ENCODE data around the gene SUGT1.
"Not testable (repeated sequence)": the region's sequence is repeated elsewhere in the genome, so short reads cannot be mapped to it uniquely, and the experiment has no call there.

The SUGT1 gene

GRCh38 chr13:52664272-52664671, 11.6 kb downstream of the SUGT1 start:
- DNase-seq (ENCODE audit: insufficient read length, low spot score) (no peak), FAIRE-seq (no peak)

DNA sequence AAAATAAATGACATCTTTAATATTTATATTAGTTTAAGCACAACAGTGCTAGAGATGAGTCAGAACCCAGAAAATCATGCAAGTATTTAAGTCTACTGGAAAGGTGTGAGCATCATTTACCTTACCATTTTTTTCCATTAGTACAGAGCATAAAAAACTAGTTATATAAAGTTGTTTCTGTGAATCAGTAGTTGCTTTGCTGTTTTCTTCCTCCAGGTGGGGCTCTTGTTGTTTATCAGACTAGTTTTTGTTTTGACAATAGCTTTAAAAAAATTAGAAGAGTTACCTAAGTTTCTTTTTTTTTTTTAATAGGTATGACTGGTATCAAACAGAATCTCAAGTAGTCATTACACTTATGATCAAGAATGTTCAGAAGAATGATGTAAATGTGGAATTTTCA, 12.7 kb downstream of the SUGT1 start:
- no peak for DNase-seq (ENCODE audit: insufficient read length, low spot score)
- FAIRE-seq: no peak

DNA sequence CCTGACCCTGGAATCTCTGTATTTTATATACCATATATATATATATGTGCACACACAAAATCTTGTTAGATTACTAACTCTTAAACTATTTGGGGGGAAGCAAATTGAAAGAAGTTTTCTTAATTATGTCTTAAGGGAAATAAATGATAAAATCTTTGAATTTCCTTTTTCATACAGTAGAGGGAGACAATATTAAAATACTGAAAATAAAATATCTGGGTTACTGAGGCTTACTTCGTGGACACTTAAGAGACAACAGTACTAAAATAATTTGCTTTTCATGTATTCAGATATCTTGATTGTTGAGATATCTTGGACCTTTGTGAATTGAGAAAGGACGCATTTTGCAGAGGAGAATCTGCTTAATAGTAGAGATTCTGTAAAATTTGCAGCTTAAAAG, 17.0 kb downstream of the SUGT1 start:
- no peak for FAIRE-seq

GRCh38 chr13:52670726-52671125, 18.1 kb downstream of the SUGT1 start:
- no peak for FAIRE-seq
- DNase-seq (ENCODE audit: insufficient read length, low spot score): no peak

More for the DNA sequence above, 17.0 kb downstream of the SUGT1 start:
- no peak for DNase-seq (ENCODE audit: insufficient read length, low spot score)

DNA sequence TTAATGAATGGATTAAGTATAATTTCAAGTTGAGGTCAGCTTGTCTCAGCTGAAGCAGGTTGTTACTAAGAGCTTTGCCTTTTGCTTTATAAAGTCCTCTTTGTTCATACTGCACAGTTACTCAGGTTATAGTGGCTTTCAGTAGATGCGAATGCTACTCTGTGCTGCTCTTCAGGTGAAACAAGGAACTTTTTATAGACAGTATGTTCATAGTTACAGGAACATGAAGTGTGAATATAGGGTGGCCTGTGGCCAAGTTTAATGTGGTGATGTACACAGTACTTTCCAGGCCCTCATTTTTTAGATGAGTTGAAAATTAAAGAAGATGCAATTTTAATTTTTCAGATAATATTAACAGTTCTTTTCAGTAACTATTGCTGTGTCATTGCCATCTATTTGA, 20.8 kb downstream of the SUGT1 start:
- DNase-seq (ENCODE audit: insufficient read length, low spot score) (no peak), FAIRE-seq (no peak)

GRCh38 chr13:52677823-52678222, 25.2 kb downstream of the SUGT1 start:
- DNase-seq (ENCODE audit: insufficient read length, low spot score) (no peak), FAIRE-seq (no peak)

- not testable (repeated sequence) for DNase-seq (ENCODE audit: insufficient read length, low spot score); FAIRE-seq
These were observed 33.2 kb downstream of the SUGT1 start for GRCh38 chr13:52685806-52686205.

DNA sequence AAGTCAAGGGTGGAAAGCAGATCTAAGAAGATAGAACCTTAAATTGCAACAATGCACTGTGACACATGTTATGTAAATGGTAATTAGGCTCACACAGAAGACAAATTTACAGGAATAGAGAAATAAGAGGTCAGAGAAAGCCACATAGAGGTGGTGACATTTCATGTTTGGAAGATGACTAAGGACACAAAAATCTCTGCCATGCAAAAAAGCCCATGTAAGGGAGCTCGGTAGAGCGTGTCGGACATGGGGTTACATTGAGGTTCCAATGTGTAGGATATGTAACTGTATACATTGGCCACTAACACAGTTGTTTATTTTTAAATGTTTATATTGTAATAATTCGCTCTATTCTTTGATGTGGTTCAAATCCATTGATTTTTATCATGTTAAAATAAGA, 33.7 kb downstream of the SUGT1 start:
- DNase-seq (ENCODE audit: insufficient read length, low spot score) (no peak), FAIRE-seq (no peak)

DNA sequence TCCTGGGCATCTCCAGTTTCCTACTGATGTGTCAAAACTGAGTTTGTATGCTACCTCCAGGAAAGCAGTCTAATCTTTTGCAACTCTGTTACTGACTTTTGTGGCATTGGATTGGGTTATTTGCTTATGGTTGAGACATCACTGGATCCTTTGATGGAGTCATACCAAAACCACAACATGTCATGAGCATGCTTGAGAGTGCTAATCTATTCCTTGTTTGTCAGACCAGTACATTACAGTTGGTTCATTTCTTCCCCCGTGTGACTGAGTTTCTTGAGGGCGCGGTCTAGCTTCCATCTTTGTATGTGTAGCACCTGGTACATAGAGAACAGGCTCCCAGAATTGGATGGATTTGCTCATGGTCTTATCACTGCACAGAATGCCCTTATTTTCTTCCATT, 43.2 kb downstream of the SUGT1 start:
- FAIRE-seq: no peak
- no peak for DNase-seq (ENCODE audit: insufficient read length, low spot score)

DNA sequence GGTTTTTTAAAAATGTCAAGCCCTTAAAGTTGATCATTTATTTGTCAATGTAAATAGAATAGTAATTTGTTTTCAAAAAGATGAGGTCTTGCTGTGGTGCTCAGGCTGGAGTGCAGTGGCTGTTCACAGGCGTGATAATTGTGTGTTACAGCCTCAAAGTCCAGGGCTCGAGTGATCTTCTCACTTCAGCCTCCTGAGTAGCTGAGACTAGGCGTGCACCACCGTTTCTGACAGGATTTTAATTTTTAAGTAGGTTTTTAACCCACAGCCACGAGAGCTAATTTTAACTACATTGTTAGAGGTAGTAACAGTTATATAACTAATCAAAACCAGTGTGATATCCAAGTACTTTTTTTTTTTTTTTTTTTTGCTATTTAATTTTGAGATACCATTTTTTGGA, 43.9 kb downstream of the SUGT1 start:
- no peak for FAIRE-seq
- no peak for DNase-seq (ENCODE audit: insufficient read length, low spot score)

DNA sequence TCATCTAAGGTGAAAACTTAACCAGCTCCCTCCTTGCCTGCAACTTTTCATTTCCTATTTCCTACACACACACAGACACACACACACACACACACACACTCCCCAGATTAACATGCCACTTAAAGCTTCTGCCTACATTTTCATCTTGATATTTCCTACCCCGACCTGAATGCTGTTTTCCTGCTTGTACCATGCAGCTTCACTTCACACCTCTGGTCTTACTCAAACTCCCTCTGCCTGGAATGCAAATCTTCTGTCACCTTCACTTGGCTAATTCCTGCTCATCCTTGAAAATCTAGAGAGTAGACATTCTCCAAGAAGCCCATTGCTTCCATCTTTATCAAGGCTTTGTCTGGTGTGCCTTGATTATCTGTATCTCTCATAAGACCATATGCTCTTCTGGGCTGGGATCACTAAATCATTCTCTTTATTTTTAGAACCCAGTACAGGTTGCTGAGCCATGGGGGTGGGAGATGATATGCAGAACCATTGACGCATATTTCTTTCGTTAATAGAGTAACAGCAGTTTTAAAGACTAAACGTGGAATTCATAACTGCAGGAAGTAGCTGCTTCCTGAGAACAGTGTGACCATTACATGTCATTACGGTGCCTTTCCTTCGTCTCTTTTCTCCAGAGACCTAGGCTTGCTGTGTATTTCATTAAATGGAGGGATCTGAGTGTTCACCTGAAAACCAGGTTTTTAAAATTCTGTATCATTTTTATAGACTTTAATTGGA, 49.3 kb downstream of the SUGT1 start:
- no peak for FAIRE-seq

DNA sequence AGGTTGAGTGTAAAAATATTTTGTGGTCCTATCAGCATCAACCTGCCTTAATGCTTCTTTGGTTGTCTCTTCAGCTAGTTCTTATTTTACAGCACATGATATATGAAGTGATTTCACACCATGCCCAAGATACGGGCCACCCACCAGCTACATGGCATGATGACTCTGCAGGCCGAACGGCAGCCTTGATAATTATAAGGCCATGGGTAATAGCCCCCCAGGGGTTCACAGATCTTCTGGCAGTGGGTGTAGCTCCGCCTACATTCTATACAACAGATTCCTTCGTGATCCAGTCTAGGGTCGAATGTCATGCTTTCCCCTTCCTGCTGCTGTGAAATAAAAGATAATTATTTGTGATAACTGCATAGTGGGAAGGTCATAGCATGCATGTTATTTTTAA, 50.8 kb downstream of the SUGT1 start:
- no peak for FAIRE-seq
- no peak for DNase-seq (ENCODE audit: insufficient read length, low spot score)

More for the DNA sequence above, 49.3 kb downstream of the SUGT1 start:
- no peak for DNase-seq (ENCODE audit: insufficient read length, low spot score)

DNA sequence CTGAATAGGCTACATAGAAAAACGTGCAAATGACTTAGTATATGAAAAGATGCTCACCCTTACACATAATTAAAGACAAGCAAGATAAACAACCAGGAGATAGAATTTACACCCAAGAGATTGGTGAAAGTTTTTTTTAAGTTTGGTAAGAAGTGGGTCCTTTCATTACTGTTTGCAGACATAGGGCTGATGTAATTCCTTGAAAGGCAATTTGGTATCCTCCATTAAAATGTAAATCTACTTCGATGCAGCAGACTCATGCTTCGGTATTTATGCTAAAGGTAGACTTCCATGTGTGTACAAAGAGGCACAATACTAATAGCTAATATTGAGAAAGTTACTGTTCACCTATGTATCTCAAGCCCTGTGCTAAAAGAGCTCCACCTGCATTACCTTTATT, 53.4 kb downstream of the SUGT1 start:
- DNase-seq (ENCODE audit: insufficient read length, low spot score) (no peak), FAIRE-seq (no peak)

GRCh38 chr13:52707375-52707774, 54.7 kb downstream of the SUGT1 start:
- DNase-seq (ENCODE audit: insufficient read length, low spot score): no peak
- FAIRE-seq: no peak

DNA sequence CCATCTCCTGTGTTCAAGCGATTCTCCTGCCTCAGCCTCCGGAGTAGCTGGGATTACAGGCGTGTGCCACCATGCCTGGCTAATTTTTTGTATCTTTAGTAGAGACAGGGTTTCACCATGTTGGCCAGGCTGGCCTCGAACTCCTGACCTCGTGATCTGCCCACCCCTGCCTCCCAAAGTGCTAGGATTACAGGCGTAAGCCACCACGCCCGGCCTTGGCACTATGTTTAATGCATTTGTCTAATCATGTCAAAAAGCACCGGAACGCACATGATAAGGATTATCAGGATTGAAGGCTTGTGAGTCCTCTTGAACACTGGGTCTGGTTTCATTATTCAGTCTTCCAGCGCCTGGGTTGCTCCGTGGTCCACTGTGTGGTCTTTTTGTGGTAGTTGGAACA, 55.6 kb downstream of the SUGT1 start:
- DNase-seq (ENCODE audit: insufficient read length, low spot score); FAIRE-seq: not testable (repeated sequence)

DNA sequence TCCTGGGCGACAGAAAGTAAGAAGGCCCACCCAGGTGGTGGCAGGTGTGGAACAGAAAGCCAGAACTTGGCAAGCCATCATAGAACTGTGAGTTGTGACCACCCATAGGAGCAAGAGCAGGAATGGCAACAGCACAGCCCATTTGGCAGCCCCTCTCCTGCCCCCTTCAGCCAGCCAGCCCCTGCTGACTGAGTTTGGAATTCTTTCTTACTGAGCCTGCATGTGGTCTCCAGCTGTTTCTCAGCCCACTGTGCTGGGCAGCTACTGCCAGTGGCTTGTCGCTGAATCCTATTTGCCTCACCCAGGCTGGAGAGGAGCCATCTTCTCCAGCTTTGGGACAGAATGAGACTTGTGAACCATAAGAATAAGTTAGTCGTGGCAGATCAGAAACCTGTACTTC, 58.6 kb downstream of the SUGT1 start:
- FAIRE-seq: no peak
- no peak for DNase-seq (ENCODE audit: insufficient read length, low spot score)

DNA sequence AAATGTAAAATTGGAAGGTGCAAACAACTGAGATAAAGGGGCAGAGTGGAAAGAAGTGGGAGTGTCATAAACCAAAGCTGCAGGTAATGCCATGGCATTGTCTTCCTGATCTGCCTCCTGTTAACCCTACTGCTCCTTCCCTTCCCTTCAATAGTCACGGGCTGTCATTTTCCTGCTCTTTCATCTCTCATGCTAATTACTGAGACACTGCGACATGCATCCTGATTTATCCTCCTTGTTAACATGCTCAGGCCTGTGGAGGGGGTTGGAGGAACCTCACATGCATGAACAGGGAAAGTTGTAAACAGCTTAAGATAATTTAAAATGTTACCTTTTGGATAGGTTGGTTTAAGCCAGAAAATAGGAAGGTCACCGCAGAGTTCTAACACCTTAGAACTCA, 59.7 kb downstream of the SUGT1 start:
- DNase-seq (ENCODE audit: insufficient read length, low spot score) (no peak), FAIRE-seq (no peak)

- DNase-seq (ENCODE audit: insufficient read length, low spot score): no peak
- no peak for FAIRE-seq
These were observed 61.3 kb downstream of the SUGT1 start for GRCh38 chr13:52713894-52714293.

- not testable (repeated sequence) for FAIRE-seq
These were observed 68.3 kb downstream of the SUGT1 start for GRCh38 chr13:52720904-52721303.

GRCh38 chr13:52721356-52721755, 68.7 kb downstream of the SUGT1 start:
- not testable (repeated sequence) for DNase-seq (ENCODE audit: insufficient read length, low spot score); FAIRE-seq

More at GRCh38 chr13:52720904-52721303, 68.3 kb downstream of the SUGT1 start:
- DNase-seq (ENCODE audit: insufficient read length, low spot score): not testable (repeated sequence)

GRCh38 chr13:52723181-52723580, 70.5 kb downstream of the SUGT1 start:
- no peak for FAIRE-seq
- DNase-seq (ENCODE audit: insufficient read length, low spot score): no peak

GRCh38 chr13:52725302-52725701, 72.7 kb downstream of the SUGT1 start:
- DNase-seq (ENCODE audit: insufficient read length, low spot score) (no peak), FAIRE-seq (no peak)

DNA sequence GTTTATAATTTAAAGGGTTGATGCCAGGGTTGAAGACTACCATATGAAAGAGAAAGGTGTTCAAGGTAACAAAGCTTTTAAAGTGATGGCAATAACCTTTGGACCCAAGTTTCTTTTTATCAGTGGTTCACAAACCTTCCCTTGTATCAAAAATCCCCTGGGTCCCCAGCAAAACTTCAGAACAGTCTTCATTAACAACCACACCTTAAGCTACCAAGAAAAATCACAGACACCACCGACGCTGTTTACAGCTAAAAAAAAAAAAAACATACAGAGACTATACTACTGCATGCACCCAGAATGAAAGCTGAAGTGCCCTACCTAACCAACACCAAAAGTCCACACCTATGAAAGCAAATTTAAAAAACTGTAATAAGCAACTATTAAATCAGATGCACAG, 73.6 kb downstream of the SUGT1 start:
- no peak for DNase-seq (ENCODE audit: insufficient read length, low spot score)
- FAIRE-seq: no peak

Measured in GM19239 (cell line).